ENCODE measurements around the gene ARHGAP6. TPM values are rescaled to one million over a fixed set of nuclear protein-coding genes. Genes with fewer than 3 reads are reported as not detected.
A peak's percentile ranks its signal among the peaks of the same experiment; 100 is the strongest.

The ARHGAP6 gene
- total and polyA plus RNA-seq, 9 of the 15 experiments (the other 6 are each of a cell fraction or from before 2014, with no cell fraction given), result 12.5 to 63.6 (median 41.8) TPM

- Histone ChIP-seq H3K79me2 (ENCODE audit: control insufficient read depth, insufficient read depth, low read length) (no peaks in the 10 kb centered on the region), H3K9me1 (ENCODE audit: control insufficient read depth, insufficient read depth, low read length) (no peaks in the 10 kb centered on the region), H2AFZ (ENCODE audit: low read depth, low read length) (peak overlapping the region; percentile 86), H3K27ac (ENCODE audit: extremely low read depth, low read depth, low read length) (peak overlapping the region; percentile 94), H3K27me3 (ENCODE audit: control insufficient read depth in 2 of 2, insufficient read depth in 2 of 2, low read length in 2 of 2) (no peaks in the 10 kb centered on the region), H3K4me1 (replicated peaks in 1 of 2; ENCODE audit: control insufficient read depth in 2 of 2, insufficient read depth in 2 of 2, low read length in 2 of 2) (peaks cover 9 to 44% of the 10 kb centered on the region in 2 experiments; a peak in 3 of 5 replicates), H4K20me1 (replicated peaks; ENCODE audit: control insufficient read depth, insufficient read depth, low read length) (no peaks in the 10 kb centered on the region), H3K36me3 (ENCODE audit: control insufficient read depth, insufficient read depth, low read length) (no peaks in the 10 kb centered on the region), H3K4me3 (no peak overlapping the region), H3K9me3 (replicated peaks; ENCODE audit: control insufficient read depth, insufficient read depth, low read depth, low read length) (no peaks in the 10 kb centered on the region; the same call in 1 of the 2 replicates), H3K4me2 (ENCODE audit: insufficient read depth, low read length) (peak overlapping the region; percentile 84), H3K9ac (ENCODE audit: insufficient read depth in 1 of 2, low read depth in 2 of 2, low read length in 2 of 2) (peak overlapping the region in 1 of 2 experiments; percentile 71; a peak in 2 of 4 replicates)
- FAIRE-seq, result no peak
- no TSS peak for BruUV-seq (replicated peaks)
- ChIA-PET POLR2A (interaction anchor here (1.2 kb wide), 1 partner anchor 36 kb away, joined by 3 read pairs; no protein-coding TSS in a partner anchor), CTCF (ENCODE audit: low intra/inter-chr PET ratio) (interaction anchor here (0.9 kb wide), 1 partner anchor 73 kb away, joined by 3 read pairs; no protein-coding TSS in a partner anchor)
- 10% methylated on average over 2 of the region's 2 CpGs for WGBS (ENCODE audit: insufficient coverage, low coverage, missing lambda C conversion rate)
- peak; percentile 17 to 50 (median 28) for DNase-seq (ENCODE audit: extremely low read depth in 1 of 4, low spot score in 3 of 4)
- peak; percentile 62 for ATAC-seq
- in situ Hi-C loops (cut with MboI), result no loop called here
- intact Hi-C loops (cut with micrococcal nuclease), result loop anchor here (1.0 to 10.0 kb wide), 7 partner anchors 34 to 318 kb away; no protein-coding TSS in a partner anchor
- TF ChIP-seq NFYB (IDR thresholded peaks at IDR 0.05; ENCODE audit: extremely low read depth, insufficient read length), result no peak
- TF ChIP-seq HES1 (IDR thresholded peaks at IDR 0.05; ENCODE audit: low read depth), result no peak
- no peak for TF ChIP-seq RBM17 (IDR thresholded peaks at IDR 0.05; ENCODE audit: borderline replicate concordance, low read depth, low read length)
- TF ChIP-seq ZNF239 (CRISPR knock-in tag; IDR thresholded peaks at IDR 0.05), result no peak
- TF ChIP-seq ZNF584 (CRISPR knock-in tag; IDR thresholded peaks at IDR 0.05; ENCODE audit: low read depth), result no peak
- 0 out of 2 replicates have a peak, but pooled peaks have one; percentile 38 for TF ChIP-seq ZNF592 (IDR thresholded peaks at IDR 0.05)
- TF ChIP-seq FOXJ3 (CRISPR knock-in tag; IDR thresholded peaks at IDR 0.05), result no peak
- TF ChIP-seq POLR3A (IDR thresholded peaks at IDR 0.05; ENCODE audit: borderline replicate concordance, extremely low read depth, insufficient read depth, insufficient read length), result no peak
- TF ChIP-seq SMARCA5 (IDR thresholded peaks at IDR 0.05), result no peak
- TF ChIP-seq ZNF277 (CRISPR knock-in tag; IDR thresholded peaks at IDR 0.05; ENCODE audit: borderline replicate concordance), result no peak
- no peak for TF ChIP-seq SMAD4 (CRISPR knock-in tag; conservative IDR thresholded peaks at IDR 0.05)
- TF ChIP-seq ZNF263 (CRISPR knock-in tag; IDR thresholded peaks at IDR 0.05; ENCODE audit: borderline replicate concordance), result no peak
- peak in 2 of 3 experiments; percentile 55 to 62; a peak in 4 of 6 replicates for TF ChIP-seq CTCF (IDR thresholded peaks at IDR 0.05 in 2 of 3, conservative IDR thresholded peaks at IDR 0.05 in 1 of 3; ENCODE audit: insufficient read depth in 2 of 3, low read depth in 1 of 3, low read length in 3 of 3)
- TF ChIP-seq ESRRB (CRISPR knock-in tag; IDR thresholded peaks at IDR 0.05; ENCODE audit: borderline replicate concordance), result no peak
These were observed 205.4 kb downstream of the ARHGAP6 start for GRCh38 chrX:11460347-11460746.
